ENCODE results near the gene TSC22D4. TPM values are rescaled to one million over a fixed set of nuclear protein-coding genes. Genes with fewer than 3 reads are reported as not detected.
A peak's percentile ranks its signal among the peaks of the same experiment; 100 is the strongest.

TSC22D4 gene
- total RNA-seq, 1 donor from 2014 or later = 103 TPM

DNA sequence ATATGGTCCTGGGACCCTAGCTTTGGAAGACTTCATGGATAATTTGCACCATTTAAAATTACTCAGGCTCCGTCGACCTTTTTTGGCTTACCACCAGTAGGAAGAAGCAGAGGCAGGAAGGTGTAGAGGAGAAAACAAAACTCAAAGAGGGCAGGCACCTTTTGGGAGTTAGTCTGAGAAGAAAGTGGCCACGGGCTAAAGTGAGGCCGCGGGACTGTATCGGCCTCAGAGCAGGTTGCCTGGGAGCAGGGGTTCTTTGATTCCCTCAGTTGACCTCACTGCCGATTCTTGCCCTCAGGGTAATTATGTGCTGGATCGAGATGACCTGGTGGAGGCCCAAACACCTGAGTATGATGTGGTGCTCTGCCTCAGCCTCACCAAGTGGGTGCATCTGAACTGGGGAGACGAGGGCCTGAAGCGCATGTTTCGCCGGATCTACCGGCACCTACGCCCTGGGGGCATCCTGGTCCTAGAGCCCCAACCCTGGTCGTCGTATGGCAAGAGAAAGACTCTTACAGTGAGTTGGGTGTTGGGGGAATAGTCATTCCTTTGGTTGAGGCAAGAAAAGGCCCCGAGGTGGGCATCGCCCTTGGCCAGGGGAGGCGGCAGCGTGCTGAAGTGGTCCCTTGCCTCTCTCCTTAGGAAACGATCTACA lies 46.3 kb downstream of the TSC22D4 start:
- Mint-ChIP-seq H3K9me3 (no peaks in the 10 kb centered on the region), H3K4me3 (ENCODE audit: low read depth) (no peak overlapping the region), H3K4me1 (ENCODE audit: low read depth) (peaks cover 37% of the 10 kb centered on the region), H3K27me3 (ENCODE audit: low read depth) (no peaks in the 10 kb centered on the region), H3K27ac (peak overlapping the region; percentile 5), H3K36me3 (ENCODE audit: low read depth) (peaks cover 58% of the 10 kb centered on the region)
- intact Hi-C loops (cut with micrococcal nuclease) = no loop called here
- no peak for DNase-seq (ENCODE audit: low spot score)

DNA sequence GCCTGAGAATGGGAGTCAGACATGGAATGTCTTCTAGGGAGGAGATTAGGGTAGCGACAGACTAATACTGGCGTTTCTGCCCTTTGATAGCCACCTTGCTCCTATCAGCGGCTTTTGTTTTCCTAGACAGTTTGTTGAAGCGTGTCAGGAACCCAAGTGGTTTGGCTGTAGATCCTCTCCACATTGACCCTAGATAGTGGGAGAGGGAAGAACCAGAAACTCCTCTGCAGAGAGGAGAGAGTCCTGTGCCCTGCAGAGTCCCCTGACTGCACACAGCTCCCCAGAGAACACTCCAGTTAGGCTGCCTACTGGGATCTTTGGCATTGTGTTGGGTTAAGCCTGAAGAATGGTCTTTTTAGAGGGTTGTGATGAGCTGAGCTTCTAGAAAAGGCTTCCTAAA lies 47.0 kb downstream of the TSC22D4 start:
- Mint-ChIP-seq H3K36me3 (ENCODE audit: low read depth) (peaks cover 58% of the 10 kb centered on the region), H3K4me1 (ENCODE audit: low read depth) (peaks cover 38% of the 10 kb centered on the region), H3K27ac (peak overlapping the region; percentile 64), H3K27me3 (ENCODE audit: low read depth) (no peaks in the 10 kb centered on the region), H3K9me3 (no peaks in the 10 kb centered on the region), H3K4me3 (ENCODE audit: low read depth) (peak overlapping the region; percentile 89)
- no peak for DNase-seq (ENCODE audit: low spot score)
- intact Hi-C loops (cut with micrococcal nuclease) = no loop called here

DNA sequence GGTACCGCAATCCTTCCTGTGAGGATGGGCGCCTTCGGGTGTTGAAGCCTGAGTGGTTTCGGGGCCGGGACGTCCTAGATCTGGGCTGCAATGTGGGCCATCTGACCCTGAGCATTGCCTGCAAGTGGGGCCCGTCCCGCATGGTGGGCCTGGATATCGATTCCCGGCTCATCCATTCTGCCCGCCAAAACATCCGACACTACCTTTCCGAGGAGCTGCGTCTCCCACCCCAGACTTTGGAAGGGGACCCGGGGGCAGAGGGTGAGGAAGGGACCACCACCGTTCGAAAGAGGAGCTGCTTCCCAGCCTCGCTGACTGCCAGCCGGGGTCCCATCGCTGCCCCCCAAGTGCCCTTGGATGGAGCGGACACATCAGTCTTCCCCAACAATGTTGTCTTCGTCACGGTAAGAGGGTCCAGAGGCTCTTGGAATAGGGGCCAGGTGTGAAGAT lies 47.7 kb downstream of the TSC22D4 start:
- H3K36me3 Mint-ChIP-seq (ENCODE audit: low read depth) = peaks cover 56% of the 10 kb centered on the region
- intact Hi-C loops (cut with micrococcal nuclease) = no loop called here
- H3K9me3 Mint-ChIP-seq = no peaks in the 10 kb centered on the region
- peaks cover 38% of the 10 kb centered on the region for H3K4me1 Mint-ChIP-seq (ENCODE audit: low read depth)
- H3K27ac Mint-ChIP-seq = peak overlapping the region; percentile 64
- no peak for DNase-seq (ENCODE audit: low spot score)
- H3K27me3 Mint-ChIP-seq (ENCODE audit: low read depth) = no peaks in the 10 kb centered on the region
- peak overlapping the region; percentile 89 for H3K4me3 Mint-ChIP-seq (ENCODE audit: low read depth)

DNA sequence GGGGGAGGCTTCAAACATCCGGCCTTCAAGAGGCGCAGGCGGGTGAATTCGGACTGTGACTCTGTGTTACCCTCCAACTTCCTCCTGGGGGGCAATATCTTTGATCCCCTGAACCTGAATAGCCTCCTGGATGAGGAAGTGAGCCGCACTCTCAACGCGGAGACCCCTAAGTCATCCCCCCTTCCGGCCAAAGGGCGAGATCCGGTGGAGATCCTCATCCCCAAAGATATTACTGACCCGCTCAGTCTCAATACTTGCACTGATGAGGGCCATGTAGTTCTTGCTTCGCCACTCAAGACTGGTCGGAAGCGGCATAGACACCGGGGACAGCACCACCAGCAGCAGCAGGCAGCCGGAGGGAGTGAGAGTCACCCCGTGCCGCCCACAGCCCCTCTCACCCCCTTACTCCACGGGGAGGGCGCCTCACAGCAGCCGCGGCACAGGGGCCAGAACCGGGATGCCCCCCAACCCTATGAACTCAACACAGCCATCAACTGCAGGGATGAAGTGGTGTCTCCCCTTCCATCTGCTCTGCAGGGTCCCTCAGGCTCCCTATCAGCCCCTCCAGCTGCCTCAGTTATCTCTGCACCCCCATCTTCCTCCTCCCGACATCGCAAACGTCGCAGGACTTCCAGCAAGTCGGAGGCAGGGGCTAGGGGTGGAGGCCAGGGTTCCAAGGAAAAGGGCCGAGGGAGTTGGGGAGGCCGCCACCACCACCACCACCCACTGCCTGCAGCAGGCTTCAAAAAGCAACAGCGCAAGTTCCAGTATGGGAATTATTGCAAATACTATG lies 48.3 kb downstream of the TSC22D4 start:
- no peaks in the 10 kb centered on the region for H3K9me3 Mint-ChIP-seq
- H3K4me1 Mint-ChIP-seq (ENCODE audit: low read depth) = peaks cover 38% of the 10 kb centered on the region
- peak overlapping the region; percentile 93 for H3K27ac Mint-ChIP-seq
- H3K27me3 Mint-ChIP-seq (ENCODE audit: low read depth) = peaks cover 2% of the 10 kb centered on the region
- intact Hi-C loops (cut with micrococcal nuclease) = loop anchor here (1.0 kb wide), 1 partner anchor 108 kb away; no protein-coding TSS in a partner anchor
- DNase-seq (ENCODE audit: low spot score) = peak; percentile 29
- H3K4me3 Mint-ChIP-seq (ENCODE audit: low read depth) = peak overlapping the region; percentile 89
- peaks cover 52% of the 10 kb centered on the region for H3K36me3 Mint-ChIP-seq (ENCODE audit: low read depth)

DNA sequence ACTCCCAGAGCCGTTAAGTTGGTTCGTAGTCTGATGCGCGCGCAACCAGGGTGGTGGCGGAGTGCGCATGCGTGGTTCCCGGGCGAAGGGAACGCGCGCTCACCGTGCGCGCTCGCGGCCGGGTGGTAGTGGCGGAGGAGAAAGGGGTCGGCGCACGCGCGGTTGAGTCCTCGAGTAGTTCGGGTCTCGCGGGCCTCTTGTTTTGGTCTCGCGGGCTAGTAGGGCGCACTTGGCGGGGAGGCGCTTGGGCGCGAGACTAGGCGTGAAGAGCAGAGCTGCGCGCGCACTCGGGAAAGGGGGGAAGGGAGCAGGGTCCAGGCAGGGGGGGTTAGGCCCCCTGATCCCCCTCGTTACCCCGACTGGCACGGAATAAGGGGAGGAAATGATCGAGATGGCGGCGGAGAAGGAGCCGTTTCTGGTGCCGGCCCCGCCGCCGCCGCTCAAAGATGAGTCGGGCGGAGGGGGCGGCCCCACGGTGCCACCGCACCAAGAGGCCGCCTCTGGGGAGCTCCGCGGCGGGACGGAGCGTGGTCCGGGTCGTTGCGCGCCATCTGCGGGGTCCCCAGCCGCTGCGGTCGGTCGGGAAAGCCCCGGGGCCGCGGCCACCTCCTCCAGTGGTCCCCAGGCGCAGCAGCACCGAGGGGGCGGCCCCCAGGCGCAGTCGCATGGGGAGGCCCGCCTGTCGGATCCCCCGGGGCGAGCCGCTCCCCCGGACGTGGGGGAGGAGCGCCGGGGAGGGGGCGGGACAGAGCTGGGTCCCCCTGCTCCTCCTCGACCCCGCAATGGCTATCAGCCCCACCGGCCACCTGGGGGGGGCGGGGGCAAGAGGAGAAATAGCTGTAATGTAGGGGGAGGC lies 49.1 kb downstream of the TSC22D4 start, which contains the start of gene MEPCE:
Gene MEPCE (plus strand): TSS at position 195 of the 856 bp plus-strand sequence. CDS start 188 bp downstream, at position 383.
- peak; percentile 93 for DNase-seq (ENCODE audit: low spot score)
- Mint-ChIP-seq H3K36me3 (ENCODE audit: low read depth) (peaks cover 43% of the 10 kb centered on the region), H3K27me3 (ENCODE audit: low read depth) (peaks cover 2% of the 10 kb centered on the region), H3K27ac (peak within 1 kb of the TSS; percentile 96), H3K9me3 (no peaks in the 10 kb centered on the region), H3K4me3 (ENCODE audit: low read depth) (peak within 1 kb of the TSS; percentile 90), H3K4me1 (ENCODE audit: low read depth) (peaks cover 34% of the 10 kb centered on the region)
- intact Hi-C loops (cut with micrococcal nuclease) = loop anchor here (1.0 to 2.0 kb wide), 7 partner anchors 33 to 329 kb away; partner anchors contain the start of genes AP4M1, GNB2, MCM7 and MOSPD3

DNA sequence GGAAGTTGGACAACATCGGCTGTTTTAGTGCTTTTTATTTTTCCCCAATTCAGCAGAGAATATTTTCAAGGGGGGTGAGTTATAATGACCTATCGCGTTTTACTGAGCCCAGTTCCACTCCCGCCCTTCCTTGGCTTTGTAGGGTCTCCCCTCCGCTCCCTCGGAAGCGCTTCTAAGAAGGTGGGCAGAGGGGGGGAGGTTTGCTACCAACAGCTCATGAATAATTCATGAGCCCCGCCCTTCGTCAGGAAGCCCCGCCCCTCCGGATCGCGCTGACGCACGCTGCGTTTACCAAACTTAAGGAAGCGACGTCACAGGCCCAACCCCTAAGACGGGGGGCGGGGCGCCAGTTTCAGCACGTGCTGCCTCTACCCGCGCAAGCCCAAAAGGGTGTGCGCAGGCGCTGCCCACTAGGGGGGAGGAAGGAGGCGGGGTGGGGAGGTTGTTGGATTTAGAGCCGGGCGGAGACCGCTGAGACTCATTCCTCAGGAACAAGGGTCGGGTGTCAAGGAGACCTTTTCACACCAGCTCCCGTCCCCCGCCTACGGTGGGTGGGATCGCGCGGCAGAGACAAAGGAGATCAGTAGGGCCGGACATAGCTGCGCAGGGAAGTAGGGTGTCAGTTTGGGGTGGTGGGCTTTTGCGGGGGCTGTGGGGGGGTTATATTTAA lies 49.9 kb downstream of the TSC22D4 start:
- peak; percentile 100 for DNase-seq (ENCODE audit: low spot score)
- intact Hi-C loops (cut with micrococcal nuclease) = loop anchor here (1.0 to 2.0 kb wide), 6 partner anchors 32 to 328 kb away; partner anchors contain the start of genes AP4M1, GNB2, MCM7 and MOSPD3
- H3K4me1 Mint-ChIP-seq (ENCODE audit: low read depth) = peaks cover 28% of the 10 kb centered on the region
- peaks cover 2% of the 10 kb centered on the region for H3K27me3 Mint-ChIP-seq (ENCODE audit: low read depth)
- peaks cover 36% of the 10 kb centered on the region for H3K36me3 Mint-ChIP-seq (ENCODE audit: low read depth)
- no peaks in the 10 kb centered on the region for H3K9me3 Mint-ChIP-seq
- peak overlapping the region; percentile 90 for H3K4me3 Mint-ChIP-seq (ENCODE audit: low read depth)
- H3K27ac Mint-ChIP-seq = peak overlapping the region; percentile 96

DNA sequence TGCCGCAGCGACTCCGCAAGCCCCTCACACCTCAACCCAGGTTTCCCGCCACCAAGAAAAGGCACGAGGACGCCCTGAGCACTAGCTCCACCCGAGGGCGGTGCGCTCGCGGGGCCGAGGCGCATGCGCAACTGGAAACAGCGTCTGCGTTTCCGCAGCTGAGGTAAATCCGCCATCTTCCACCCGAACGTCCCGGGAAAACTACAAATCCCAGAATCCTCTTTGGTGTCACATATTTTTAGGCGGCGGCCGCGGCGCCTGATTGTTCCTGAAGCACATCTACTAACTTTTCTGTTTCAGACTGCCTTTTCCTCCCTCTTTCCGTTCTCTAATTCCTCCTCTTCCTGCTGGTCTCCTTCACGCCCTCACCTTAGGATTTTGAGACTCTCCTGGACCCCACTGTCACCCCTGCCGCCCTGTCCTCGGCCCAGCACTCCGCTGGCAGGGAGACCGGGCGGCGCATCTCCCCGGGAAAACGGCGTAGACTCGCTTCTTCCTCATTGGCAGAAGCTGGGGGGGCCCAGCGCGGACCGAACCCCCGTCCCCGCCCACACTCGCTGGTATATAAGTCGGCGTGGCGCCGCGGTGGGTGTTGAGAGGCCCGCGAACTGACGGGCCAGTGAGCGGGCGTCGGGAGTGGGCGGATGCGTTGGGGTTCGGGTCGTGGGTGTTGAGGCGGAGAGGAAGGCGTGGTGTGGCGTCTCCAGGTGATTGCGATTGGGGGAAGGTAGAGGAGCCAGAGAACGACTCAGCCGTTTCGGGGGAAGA lies 50.6 kb downstream of the TSC22D4 start, which contains the start of gene ZCWPW1:
Gene ZCWPW1 (minus strand): TSS at position 505 of the 768 bp plus-strand sequence. CDS start 8,054 bp downstream, outside the sequence.
- Mint-ChIP-seq H3K4me1 (ENCODE audit: low read depth) (peaks cover 24% of the 10 kb centered on the region), H3K27me3 (ENCODE audit: low read depth) (peaks cover 2% of the 10 kb centered on the region), H3K27ac (peak within 1 kb of the TSS; percentile 96), H3K9me3 (no peaks in the 10 kb centered on the region), H3K4me3 (ENCODE audit: low read depth) (peak within 1 kb of the TSS; percentile 90), H3K36me3 (ENCODE audit: low read depth) (peaks cover 29% of the 10 kb centered on the region)
- peak; percentile 95 for DNase-seq (ENCODE audit: low spot score)
- intact Hi-C loops (cut with micrococcal nuclease) = loop anchor here (2.0 kb wide), 2 partner anchors 32 to 328 kb away; partner anchors contain the start of genes AP4M1 and MCM7

DNA sequence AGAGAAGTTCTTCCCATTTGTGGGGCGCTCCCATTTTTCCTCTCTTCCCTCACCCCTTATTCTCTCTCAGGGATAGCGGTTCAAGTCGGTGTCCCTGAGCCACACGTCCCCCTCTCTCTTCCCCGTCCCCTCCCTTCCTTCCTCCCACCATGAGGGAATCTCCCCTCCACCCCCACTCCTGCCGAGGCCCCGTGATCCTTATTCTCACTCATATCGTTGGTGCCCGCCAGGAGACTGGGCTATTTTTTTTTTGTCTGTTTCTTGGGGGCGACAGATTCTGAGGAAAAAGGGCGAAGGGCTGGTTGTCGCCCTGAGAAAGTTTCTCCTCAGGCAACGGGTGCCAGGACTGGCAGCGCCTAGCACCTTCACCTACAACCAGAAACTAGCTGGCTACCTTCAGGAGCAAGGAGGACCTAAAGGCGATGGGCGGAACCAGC lies 51.2 kb downstream of the TSC22D4 start:
- intact Hi-C loops (cut with micrococcal nuclease) = loop anchor here (2.0 kb wide), 2 partner anchors 31 to 327 kb away; partner anchors contain the start of genes AP4M1 and MCM7
- H3K36me3 Mint-ChIP-seq (ENCODE audit: low read depth) = peaks cover 23% of the 10 kb centered on the region
- peak overlapping the region; percentile 90 for H3K4me3 Mint-ChIP-seq (ENCODE audit: low read depth)
- peak overlapping the region; percentile 96 for H3K27ac Mint-ChIP-seq
- no peaks in the 10 kb centered on the region for H3K9me3 Mint-ChIP-seq
- peaks cover 2% of the 10 kb centered on the region for H3K27me3 Mint-ChIP-seq (ENCODE audit: low read depth)
- H3K4me1 Mint-ChIP-seq (ENCODE audit: low read depth) = peaks cover 21% of the 10 kb centered on the region
- no peak for DNase-seq (ENCODE audit: low spot score)

DNA sequence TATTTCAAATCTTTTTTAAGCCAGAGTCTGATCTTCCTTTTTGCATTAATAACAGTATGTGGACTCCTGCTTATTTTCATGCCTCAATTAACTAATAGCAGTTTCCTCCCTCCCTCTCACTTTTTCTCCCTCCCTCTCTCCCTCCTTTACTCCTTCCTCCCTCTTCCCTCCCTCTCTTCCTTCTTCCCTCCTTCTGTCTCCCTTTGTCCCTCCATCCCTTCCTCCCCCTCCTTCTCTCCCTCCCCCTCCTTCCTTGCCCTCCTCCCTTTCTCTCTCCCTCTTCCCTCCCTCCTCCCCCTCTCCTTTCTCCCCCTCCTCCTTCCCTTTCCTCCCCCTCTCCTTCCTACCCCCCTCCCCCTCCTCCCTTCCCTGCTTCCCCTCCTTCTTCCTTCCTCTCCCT lies 52.5 kb downstream of the TSC22D4 start:
- Mint-ChIP-seq H3K4me1 (ENCODE audit: low read depth) (peaks cover 8% of the 10 kb centered on the region), H3K4me3 (ENCODE audit: low read depth) (no peak overlapping the region), H3K27ac (no peak overlapping the region), H3K36me3 (ENCODE audit: low read depth) (peaks cover 10% of the 10 kb centered on the region), H3K9me3 (no peaks in the 10 kb centered on the region), H3K27me3 (ENCODE audit: low read depth) (peaks cover 2% of the 10 kb centered on the region)
- intact Hi-C loops (cut with micrococcal nuclease) = no loop called here
- no peak for DNase-seq (ENCODE audit: low spot score)

DNA sequence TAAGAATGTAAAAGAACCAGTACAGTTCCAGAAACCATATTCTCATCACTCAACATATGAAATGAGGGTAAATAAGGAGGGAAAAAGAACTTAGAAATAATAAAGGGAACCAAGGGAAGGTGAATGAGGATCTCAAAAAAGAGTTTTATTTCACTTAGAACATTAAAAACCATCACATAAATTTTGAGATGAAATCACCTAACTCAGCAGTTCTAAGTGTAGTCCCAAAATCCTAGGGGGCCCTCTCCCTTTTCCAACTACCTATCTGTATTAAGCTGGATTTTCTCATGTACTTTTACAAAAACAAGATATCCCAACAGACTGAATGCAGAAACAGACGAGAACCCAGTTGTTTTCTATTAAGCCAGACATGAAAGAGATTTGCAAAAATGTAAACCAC lies 53.7 kb downstream of the TSC22D4 start:
- Mint-ChIP-seq H3K9me3 (no peaks in the 10 kb centered on the region), H3K4me3 (ENCODE audit: low read depth) (no peak overlapping the region), H3K27ac (no peak overlapping the region), H3K36me3 (ENCODE audit: low read depth) (peaks cover 5% of the 10 kb centered on the region), H3K27me3 (ENCODE audit: low read depth) (peaks cover 2% of the 10 kb centered on the region), H3K4me1 (ENCODE audit: low read depth) (peaks cover 3% of the 10 kb centered on the region)
- no peak for DNase-seq (ENCODE audit: low spot score)
- intact Hi-C loops (cut with micrococcal nuclease) = no loop called here

DNA sequence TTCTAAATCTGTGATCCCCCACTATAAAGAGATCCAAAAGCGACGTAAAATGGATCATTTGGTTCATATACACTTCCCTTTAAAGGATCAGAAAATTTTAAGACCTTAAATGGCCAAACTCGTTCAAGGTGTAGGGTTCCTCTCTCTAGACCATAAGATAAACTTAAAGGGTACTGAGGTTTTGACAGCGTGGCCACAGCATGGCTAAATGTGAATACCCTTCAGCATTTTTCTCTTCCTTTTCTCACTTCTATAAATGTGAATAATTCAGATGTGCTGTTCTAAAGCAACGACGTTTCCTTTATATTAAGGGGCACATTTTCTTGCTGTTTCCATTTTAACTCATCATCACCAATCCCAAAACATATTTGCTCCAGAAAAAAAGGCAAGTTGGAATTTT lies 55.7 kb downstream of the TSC22D4 start:
- Mint-ChIP-seq H3K9me3 (no peaks in the 10 kb centered on the region), H3K36me3 (ENCODE audit: low read depth) (no peaks in the 10 kb centered on the region), H3K27ac (no peak overlapping the region), H3K4me1 (ENCODE audit: low read depth) (peaks cover 2% of the 10 kb centered on the region), H3K27me3 (ENCODE audit: low read depth) (peaks cover 2% of the 10 kb centered on the region), H3K4me3 (ENCODE audit: low read depth) (no peak overlapping the region)
- DNase-seq (ENCODE audit: low spot score) = no peak
- intact Hi-C loops (cut with micrococcal nuclease) = no loop called here

All from activated T-helper 2 cell treated with anti-CD3 and anti-CD28 coated beads, Interferon-gamma antibody, Interleukin-2, Interleukin-4, amounts not matched to agents 10 μg/mL and 5 μg/mL and 100 μg/mL, durations not matched to agents 14 hours and 24 hours and 36 hours (primary cell).